Measurements from ENCODE around the gene RFTN2.
"Not testable (repeated sequence)": the region's sequence is repeated elsewhere in the genome, so short reads cannot be mapped to it uniquely, and the experiment has no call there.

The RFTN2 gene, protein sequence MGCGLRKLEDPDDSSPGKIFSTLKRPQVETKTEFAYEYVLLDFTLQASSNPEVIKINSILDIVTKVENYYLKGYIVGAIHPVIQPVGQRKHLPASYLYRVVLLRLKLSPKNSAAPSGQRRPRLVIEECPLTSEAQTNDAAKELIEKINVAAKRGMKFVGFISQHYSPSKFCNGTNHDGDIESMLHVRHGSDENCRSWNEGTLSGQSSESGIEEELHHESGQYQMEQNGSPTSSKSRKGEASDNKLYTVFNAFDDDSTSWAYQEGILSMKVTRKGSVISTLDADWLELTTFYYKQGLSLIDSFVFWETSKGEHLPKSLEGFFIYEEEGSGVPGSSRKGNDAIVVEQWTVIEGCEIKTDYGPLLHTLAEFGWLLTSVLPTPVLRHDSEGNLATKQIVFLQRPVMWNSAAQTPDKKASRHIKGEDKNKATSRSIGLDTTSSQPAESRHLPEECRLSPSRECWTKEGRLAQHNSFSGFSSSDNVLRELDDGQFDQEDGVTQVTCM

DNA sequence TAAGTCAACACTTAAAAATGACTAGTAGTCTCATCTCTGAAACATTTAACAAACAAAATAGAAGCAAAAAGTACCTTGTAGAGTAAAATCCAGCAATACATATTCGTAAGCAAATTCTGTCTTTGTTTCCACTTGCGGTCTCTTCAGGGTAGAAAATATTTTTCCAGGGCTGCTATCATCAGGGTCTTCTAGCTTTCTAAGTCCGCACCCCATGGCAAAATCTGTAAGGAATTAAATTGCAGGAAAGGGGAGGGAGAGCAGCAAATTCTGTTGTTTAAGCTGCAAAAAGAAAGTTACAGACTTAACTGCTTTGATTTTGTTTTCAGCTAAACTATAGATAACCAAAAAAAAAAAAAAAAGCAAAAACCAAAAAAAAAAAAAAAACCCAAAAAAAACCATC lies at the start of gene RFTN2:
Gene RFTN2, minus strand, starts transcription at position 342 of the 400 bp plus-strand sequence. Its CDS starts 129 bp downstream, at position 213.
- DNase-seq = no peak

DNA sequence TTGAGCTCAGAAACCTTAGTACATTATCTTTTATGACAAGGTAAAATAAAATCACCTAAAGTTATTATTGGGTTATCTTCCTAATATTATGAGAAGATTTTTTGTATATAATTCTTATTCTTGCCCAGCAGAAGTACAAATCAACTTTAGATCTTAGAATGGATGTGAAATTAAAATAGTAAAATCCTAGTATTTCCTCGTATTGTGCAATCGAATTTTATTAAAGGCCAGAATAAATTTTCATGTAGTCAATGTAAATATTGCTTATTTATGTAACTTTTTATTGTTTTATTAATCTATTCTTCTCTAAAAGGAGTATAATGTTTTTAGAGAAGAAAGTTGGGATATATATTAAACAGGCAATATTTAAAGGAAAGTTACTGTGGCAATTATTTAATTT lies 42.5 kb upstream of the RFTN2 start:
- DNase-seq = no peak

DNA sequence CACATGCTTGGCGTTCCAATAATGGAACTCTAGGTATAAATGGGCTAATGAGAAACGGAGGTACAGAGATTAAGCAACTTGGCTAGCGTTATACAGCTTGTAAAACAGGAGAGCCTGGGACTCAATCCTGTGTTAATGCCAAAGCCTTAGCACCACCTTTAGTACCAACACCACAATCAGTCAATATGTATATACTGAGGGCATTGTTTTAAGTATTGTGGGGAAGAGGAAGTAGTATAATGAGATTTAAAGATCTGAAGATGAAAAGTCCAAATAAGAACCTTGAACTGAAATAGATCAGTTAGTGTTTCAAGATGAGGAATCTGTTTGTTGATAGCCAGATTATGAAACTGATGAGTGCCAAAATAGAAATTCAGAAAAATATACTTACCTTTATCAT lies 37.9 kb upstream of the RFTN2 start:
- no peak for DNase-seq

DNA sequence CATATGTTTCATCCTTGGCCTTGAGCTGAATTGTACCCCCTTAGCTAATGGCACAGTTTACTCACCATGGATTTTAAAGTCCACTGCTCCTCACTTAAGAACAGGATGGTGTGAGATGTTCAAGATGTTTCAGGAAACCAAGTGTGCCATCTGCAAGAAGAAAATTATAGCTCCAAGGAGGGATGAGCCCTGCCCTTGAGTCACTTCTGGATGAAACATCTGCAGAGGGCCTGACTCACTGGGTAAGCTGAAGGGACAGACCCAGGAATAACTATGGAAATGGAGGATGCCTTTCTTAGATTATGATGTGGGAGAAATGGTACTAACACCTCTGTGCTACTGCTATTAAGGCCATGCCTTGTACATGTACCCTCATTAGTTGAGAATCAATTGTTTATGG lies 36.2 kb upstream of the RFTN2 start:
- no peak for DNase-seq

DNA sequence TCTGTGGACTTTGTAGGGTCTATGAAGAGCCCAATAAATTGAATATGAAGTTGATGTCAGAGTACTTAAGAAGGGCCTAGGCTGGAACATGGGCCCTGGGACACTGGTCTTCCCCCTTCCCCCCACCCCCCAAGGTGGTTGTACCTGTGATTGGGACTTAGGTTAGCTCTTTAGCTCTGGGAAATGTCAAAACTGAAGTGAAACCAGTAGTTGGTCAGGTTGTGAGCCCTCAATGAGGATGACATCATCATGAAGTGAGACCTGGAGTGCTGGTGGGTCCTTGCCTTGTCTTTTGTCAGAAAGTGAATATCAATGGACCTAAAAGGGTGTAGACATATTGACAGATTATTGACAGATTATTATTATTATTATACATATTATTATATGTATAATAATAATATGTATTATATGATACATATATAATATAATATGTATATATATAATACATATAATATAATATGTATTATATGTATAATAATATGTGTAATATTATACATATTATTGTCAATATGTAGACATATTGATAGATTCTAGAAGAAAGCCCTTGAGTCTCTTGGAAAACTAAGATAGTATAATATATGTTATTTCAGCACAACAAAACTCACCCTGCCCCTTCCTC lies 35.1 kb upstream of the RFTN2 start:
- DNase-seq = no peak

DNA sequence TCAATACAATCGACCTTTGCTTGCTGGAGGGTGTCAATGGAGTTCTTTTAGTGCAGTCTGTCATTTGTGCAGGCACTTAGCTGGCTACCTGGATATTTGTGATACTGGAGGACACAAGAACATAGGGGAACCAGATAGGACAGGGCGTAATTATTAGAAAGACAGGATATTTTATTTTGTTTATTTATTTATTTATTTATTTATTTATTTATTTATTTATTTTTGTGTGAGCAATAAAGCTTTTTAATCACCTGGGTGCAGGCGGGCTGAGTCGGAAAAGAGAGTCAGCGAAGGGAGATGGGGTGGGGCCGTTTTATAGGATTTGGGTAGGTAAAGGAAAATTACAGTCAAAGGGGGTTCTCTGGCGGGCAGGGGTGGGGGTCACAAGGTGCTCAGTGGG lies 33.8 kb upstream of the RFTN2 start:
- DNase-seq = not testable (repeated sequence)

DNA sequence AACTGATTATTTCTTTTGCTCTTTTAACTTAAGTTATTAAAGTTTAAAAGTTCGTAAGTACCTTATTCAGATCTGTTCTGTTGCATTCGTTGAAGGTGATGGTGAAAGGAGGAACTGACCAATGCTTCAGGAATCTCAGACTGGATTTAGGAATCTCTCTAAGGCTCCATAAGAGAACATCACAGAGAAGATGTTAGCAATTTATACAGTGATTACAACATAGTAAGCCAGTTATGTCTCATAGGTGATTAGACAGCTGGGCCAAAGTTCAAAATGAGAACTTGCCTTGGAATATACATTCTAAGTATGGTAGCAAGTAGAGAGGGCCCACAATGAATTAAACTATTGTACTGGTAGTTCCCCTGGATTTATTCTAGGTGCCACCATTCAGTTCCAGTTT lies 32.9 kb upstream of the RFTN2 start:
- no peak for DNase-seq

DNA sequence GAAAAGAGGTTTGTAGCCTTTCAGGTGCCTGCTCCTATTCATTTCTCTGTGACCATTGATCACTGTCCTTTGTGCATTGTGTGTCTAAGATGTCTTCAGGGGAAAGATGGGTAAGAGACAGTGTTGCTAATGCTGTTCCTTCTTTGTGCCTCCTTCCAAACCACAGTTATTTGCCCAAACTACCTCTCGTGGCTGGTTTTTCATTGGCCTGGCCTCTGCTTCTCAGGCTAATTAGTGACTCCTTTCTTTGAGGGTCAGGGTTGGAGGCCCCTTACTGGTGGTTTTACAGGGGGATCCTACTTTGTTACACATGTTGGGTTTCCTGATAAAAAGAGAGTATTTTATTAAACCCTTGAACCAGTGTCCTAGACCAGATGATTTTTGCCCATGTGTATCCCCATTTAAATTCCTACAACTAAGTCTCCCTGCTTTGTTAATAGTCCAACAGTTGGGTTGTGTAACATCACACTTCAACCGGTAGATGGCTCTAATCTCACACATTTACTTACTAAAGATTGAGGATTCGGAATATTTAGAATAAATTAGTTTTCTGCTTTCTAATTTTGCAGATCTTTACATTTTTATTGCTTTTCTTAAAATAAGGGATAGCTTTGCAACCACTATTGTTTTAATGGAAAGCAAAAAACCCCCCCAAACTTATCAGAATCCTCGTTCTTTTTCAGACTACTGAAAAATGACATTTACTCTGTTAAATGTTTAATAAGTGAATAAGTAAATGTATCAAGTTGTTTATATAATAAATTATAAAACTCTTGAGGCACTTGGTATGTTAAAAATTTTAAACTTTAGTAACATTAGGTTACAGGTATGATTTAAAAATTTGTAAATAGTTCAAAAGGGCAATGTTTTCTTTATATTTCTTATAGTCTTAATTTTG lies 32.2 kb upstream of the RFTN2 start:
- peak; percentile 27 to 57 for DNase-seq

DNA sequence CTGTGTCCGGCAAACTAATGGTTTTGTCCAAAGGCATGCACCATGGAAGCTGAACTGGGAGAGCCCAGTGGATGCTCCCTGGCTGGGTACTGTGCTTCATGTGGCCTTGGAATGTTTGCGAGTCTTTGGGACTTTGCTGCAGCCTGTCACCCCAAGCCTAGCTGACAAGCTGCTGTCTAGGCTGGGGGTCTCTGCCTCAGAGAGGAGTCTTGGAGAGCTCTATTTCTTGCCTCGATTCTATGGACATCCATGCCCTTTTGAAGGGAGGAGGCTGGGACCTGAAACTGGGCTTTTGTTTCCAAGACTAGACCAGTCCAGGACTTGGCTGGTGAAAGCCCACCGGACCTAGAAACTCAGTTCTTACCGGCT lies 31.4 kb upstream of the RFTN2 start:
- no peak for DNase-seq

DNA sequence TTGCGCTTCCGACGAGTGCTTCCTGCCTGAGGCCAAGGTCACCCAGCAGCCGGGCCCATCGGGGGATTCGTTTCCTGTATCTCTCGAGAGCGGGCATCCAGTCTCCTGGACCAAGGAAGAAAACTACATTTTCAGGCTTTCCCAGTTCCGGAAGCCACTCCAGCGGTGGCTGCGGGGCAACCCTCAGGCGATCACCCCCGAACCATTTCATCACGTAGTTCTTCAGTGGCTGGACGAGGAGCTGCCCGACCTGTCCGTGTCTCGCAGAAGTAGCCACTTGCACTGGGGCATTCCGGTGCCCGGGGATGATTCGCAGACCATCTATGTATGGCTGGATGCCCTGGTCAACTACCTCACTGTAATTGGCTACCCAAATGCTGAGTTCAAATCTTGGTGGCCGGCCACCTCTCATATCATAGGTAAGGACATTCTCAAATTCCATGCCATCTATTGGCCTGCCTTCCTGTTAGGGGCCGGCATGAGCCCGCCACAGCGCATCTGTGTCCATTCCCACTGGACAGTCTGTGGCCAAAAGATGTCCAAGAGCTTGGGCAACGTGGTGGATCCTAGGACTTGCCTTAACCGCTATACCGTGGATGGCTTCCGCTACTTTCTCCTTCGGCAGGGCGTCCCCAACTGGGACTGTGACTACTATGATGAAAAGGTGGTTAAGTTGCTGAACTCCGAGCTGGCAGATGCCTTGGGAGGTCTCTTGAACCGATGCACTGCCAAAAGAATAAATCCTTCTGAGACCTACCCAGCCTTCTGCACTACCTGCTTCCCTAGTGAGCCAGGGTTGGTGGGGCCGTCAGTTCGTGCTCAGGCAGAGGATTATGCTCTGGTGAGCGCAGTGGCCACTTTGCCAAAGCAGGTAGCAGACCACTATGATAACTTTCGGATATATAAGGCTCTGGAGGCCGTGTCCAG lies 30.8 kb upstream of the RFTN2 start:
- peak; percentile 11 to 25 for DNase-seq

DNA sequence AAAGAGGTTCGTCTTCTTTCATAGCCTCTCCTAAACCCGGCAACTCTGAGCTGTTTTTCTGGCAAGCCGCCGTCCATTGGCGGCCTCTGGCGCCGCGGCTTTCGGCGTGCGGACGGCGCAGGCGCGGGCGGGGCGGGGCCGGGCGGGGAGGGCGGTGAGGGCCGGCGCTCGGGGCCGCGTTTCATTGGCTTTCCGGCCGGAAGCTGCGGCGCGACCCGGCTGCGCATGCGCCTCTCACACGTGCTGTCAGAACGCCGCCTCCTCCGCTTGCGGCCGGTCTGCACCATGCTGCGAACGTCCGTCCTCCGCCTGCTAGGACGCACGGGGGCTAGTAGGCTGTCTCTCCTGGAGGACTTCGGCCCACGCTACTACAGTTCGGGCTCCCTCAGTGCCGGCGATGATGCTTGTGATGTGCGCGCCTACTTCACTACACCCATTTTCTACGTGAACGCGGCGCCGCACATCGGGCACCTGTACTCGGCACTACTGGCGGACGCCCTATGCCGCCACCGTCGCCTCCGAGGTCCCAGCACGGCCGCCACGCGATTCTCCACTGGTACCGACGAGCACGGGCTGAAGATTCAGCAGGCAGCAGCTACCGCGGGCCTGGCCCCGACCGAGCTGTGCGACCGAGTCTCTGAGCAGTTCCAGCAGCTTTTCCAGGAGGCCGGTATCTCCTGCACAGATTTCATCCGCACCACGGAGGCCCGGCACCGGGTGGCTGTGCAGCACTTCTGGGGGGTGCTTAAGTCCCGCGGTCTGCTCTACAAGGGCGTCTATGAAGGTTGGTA lies 29.9 kb upstream of the RFTN2 start, which contains the start of gene MARS2:
Gene MARS2, plus strand, starts transcription at position 249 of the 791 bp plus-strand sequence. Its CDS starts 37 bp downstream, at position 286.
- peak; percentile 90 to 94 for DNase-seq

DNA sequence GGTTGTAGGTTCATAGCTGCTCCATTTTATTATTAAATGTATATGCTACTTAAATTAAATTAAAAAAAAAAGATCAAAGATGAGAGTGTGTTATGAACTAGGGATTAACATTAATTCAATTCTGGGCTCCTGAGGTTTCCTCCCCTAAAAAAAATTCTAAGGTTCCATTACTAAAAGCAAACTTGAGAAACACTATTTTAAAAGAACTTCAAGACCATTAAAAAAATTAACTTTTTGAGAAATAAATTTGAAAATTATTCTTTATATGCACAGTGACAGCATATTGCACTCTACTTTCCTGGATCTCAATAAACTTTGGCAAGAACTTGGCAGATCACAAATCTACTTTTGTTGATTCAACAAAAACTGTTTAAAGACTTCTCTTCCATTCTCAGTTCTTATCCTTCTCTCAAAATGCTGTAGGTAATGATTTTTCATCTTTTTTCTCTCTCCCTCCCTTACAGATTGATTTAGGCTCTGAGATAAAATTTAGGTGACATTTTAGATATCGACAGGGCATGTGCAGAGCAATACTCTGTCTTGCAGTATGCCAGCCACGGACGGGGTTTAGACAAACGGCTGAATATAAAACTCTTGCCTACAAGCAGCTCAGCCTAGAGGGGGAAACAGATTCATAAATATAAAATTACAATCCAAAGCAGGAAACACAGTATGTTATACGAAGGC lies 29.2 kb upstream of the RFTN2 start:
- DNase-seq = no peak

DNA sequence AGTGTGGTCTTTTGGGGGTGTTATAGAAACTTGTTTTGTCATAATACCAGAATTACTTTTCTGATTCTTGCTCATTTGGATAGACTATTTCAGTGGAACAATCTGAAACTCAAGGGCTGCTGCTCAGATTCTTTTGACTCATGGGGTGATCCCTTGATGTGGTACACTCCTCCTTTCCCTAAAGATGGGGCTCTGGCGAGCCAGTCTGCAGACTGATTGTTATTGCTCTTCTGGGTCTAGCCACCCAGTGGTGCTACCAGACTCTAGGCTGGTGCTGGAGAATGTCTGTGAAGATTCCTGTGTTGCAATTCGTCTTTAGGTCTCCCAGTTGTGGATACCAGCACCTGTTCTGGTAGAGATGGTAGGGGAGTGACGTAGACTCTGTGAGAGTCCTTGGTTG lies 25.6 kb upstream of the RFTN2 start:
- no peak for DNase-seq

DNA sequence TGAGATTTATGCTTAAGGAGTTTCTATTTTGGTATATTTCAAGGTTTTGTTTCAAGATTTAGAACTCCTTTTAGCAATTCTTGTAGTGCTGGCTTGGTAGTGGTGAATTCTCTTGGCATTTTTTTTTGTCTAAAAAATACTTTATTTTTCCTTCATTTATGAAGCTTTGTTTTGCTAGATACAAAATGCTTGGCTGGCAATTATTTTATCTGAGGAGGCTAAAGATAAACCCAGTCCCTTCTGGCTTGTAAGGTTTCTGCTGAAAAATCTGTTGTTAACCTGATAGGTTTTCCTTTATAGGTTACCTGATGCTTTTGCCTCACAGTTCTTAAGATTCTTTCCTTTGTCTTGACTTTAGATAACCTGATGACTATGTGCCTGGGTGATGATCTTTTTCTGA lies 24.3 kb upstream of the RFTN2 start:
- not testable (repeated sequence) for DNase-seq

DNA sequence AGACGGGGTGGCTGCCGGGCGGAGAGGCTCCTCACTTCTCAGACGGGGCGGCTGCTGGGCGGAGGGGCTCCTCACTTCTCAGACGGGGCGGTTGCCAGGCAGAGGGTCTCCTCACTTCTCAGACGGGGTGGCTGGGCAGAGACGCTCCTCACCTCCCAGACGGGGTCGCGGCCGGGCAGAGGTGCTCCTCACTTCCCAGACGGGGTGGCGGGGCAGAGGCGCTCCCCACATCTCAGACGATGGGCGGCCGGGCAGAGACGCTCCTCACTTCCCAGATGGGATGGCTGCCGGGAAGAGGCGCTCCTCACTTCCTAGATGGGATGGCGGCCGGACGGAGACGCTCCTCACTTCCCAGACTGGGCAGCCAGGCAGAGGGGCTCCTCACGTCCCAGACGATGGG lies 21.2 kb upstream of the RFTN2 start:
- DNase-seq = not testable (repeated sequence)

DNA sequence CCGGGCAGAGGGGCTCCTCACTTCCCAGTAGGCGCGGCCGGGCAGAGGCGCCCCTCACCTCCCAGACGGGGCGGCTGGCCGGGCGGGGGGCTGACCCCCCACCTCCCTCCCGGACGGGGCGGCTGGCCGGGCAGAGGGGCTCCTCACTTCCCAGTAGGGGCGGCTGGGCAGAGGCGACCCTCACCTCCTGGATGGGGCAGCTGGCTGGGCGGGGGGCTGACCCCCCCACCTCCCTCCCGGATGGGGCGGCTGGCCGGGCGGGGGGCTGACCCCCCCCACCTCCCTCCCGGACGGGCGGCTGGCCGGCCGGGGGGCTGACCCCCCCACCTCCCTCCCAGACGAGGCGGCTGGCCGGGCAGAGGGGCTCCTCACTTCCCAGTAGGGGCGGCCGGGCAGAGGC lies 20.6 kb upstream of the RFTN2 start:
- DNase-seq = not testable (repeated sequence)

DNA sequence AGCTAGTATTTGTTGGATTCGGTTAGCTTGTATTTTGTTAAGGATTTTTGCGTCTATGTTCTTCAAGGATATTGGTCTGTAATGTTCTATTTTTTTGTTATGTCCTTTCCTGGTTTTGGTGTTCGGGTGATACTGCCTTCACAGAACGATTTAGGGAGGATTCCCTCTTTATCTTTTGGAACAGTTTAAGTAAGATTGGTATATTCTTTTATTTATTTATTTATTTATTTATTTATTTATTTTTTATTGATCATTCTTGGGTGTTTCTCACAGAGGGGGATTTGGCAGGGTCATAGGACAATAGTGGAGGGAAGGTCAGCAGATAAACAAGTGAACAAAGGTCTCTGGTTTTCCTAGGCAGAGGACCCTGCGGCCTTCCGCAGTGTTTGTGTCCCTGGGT lies 19.8 kb upstream of the RFTN2 start:
- DNase-seq = not testable (repeated sequence)

DNA sequence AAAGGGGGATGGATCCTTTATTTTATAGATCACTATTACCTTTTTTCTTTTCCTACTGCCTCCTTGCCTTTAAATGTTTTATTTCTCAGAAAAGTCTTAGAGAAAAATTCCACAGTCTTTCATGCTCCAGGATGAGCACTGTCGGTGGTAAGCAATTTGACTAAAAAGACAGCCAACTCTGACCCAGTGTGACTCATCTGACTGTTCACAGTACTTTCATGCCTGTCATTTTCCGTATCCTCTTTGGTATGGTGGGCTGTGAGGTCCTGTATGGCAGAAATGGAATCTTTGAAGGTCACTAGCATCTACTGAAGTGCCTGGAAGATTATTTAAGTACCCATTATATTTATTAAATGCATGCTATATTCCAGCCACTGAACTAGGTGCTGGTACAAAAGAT lies 2.1 kb upstream of the RFTN2 start:
- no peak for DNase-seq

DNA sequence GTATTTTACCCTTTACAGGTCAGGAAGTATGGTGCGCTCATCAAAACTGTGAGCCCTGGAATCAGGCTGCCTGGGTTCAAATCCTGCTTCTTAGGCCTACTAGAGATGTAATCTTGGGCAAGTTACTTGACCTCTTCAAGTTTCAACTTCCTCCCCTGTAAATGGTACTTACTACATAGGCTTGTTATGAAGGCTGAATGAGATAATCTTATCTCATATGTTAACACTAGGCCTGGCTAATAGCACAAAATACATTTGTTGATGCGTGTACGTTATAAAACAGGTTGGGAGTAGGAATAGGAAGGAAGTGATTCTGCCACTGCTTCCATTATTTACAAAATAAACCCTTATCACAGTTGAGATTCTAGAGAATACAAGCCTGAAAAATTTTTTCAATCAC lies 1.7 kb upstream of the RFTN2 start:
- no peak for DNase-seq

DNA sequence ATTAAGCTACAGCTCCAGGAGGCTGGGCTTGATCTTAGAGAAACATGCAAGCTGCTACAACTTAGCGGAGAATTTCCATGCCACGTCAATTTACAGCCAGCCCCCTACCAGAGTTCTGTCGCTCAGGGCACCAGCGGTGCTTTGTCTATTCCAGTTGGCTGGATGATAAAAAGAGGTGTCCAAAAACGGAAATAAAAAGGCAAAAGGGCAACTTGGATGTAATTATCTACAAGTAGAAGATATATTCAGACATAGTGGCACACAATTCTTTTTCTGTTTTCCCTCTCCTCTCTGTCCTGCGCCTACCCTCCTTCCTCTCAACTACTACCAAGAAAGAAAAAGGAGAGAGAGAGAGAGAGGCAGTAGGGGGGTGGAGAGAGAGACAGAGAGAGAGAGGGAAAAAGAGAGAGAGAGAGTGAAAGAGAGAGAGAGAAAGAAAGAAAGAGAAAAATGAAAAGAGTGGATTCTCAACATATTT lies 363 bp upstream of the RFTN2 start:
- DNase-seq = no peak

Data from inflammatory macrophage treated with lipopolysaccharide for 1 hour (primary cell).